Activated naive CD4-positive, alpha-beta T cell treated with Interleukin-2 at 50 U/mL for 16 hours (primary cell): ENCODE measurements around the gene SIN3A.
A peak's percentile ranks its signal among the peaks of the same experiment; 100 is the strongest.
"Not testable (repeated sequence)": the region's sequence is repeated elsewhere in the genome, so short reads cannot be mapped to it uniquely, and the experiment has no call there.

Source experiments
- DNase-seq: peaks from one replicate; pipeline ENCODE4 v3.0.0-alpha.2; 2020

SIN3A gene

GRCh38 chr15:75451674-75452363, at the start of gene SIN3A:
SIN3A (minus strand) TSS chr15:75451690; CDS start chr15:75430375, 21,315 bp downstream.
- DNase-seq = peak; percentile 100

- no peak for DNase-seq
Measured at GRCh38 chr15:75493732-75494131, 42.2 kb upstream of the SIN3A start.

GRCh38 chr15:75483961-75484360, 32.5 kb upstream of the SIN3A start:
- DNase-seq = no peak

- not testable (repeated sequence) for DNase-seq
Measured at GRCh38 chr15:75483556-75483955, 32.1 kb upstream of the SIN3A start.

GRCh38 chr15:75483106-75483505, 31.6 kb upstream of the SIN3A start:
- DNase-seq = no peak

- not testable (repeated sequence) for DNase-seq
Measured at GRCh38 chr15:75480463-75480862, 29.0 kb upstream of the SIN3A start.

- no peak for DNase-seq
Measured at GRCh38 chr15:75479670-75480069, 28.2 kb upstream of the SIN3A start.

GRCh38 chr15:75477094-75477493, 25.6 kb upstream of the SIN3A start:
- not testable (repeated sequence) for DNase-seq

- no peak for DNase-seq
Measured at GRCh38 chr15:75468913-75469598, 17.6 kb upstream of the SIN3A start.

GRCh38 chr15:75460646-75461045, 9.2 kb upstream of the SIN3A start:
- no peak for DNase-seq

GRCh38 chr15:75459581-75459980, 8.1 kb upstream of the SIN3A start:
- DNase-seq = no peak

GRCh38 chr15:75456710-75457109, 5.2 kb upstream of the SIN3A start:
- DNase-seq = no peak

GRCh38 chr15:75455982-75456531, 4.6 kb upstream of the SIN3A start:
- DNase-seq = peak; percentile 61

GRCh38 chr15:75455424-75455981, 4.0 kb upstream of the SIN3A start:
- peak; percentile 91 for DNase-seq

- peak; percentile 84 for DNase-seq
Measured at GRCh38 chr15:75454471-75455378, 3.2 kb upstream of the SIN3A start.

GRCh38 chr15:75453703-75454470, 2.4 kb upstream of the SIN3A start:
- peak; percentile 96 for DNase-seq

- peak; percentile 81 for DNase-seq
Measured at GRCh38 chr15:75452865-75453702, 1.6 kb upstream of the SIN3A start.

GRCh38 chr15:75452364-75452864, 924 bp upstream of the SIN3A start:
- DNase-seq = peak; percentile 80

GRCh38 chr15:75451202-75451673, 252 bp downstream of the SIN3A start:
- DNase-seq = no peak
